ENCODE measurements around the gene LANCL2. TPM values are rescaled to one million over a fixed set of nuclear protein-coding genes. Genes with fewer than 3 reads are reported as not detected.
"Not testable (repeated sequence)": the region's sequence is repeated elsewhere in the genome, so short reads cannot be mapped to it uniquely, and the experiment has no call there.

The LANCL2 gene
- total RNA-seq, 1 experiment from 2014 or later: 23.4 TPM

- Histone ChIP-seq H3K27me3 (no peaks in the 10 kb centered on the region), H3K4me3 (no peak overlapping the region), H3K36me3 (0 out of 2 replicates have a peak, but pooled peaks cover 3% of the 10 kb centered on the region), H3K4me1 (peaks cover 8% of the 10 kb centered on the region; the same call in 1 of the 2 replicates), H3K27ac (no peak overlapping the region), H3K9me3 (replicated peaks) (no peaks in the 10 kb centered on the region)
- DNase-seq: no peak
Observed at GRCh38 chr7:55369427-55370400, 4.6 kb downstream of the LANCL2 start.

- Histone ChIP-seq H3K27me3 (no peaks in the 10 kb centered on the region), H3K27ac (no peak overlapping the region), H3K4me1 (no peaks in the 10 kb centered on the region), H3K9me3 (replicated peaks) (no peaks in the 10 kb centered on the region), H3K36me3 (0 out of 2 replicates have a peak, but pooled peaks cover 3% of the 10 kb centered on the region), H3K4me3 (no peak overlapping the region)
- DNase-seq: no peak
Observed at GRCh38 chr7:55374213-55374612, 9.1 kb downstream of the LANCL2 start.

- H3K27ac ChIP-seq: no peak overlapping the region
- no peak for DNase-seq
- no peaks in the 10 kb centered on the region for H3K4me1 ChIP-seq
- H3K9me3 ChIP-seq (replicated peaks): no peaks in the 10 kb centered on the region
- H3K4me3 ChIP-seq: no peak overlapping the region
- H3K27me3 ChIP-seq: no peaks in the 10 kb centered on the region
- 0 out of 2 replicates have a peak, but pooled peaks cover 3% of the 10 kb centered on the region for H3K36me3 ChIP-seq
Observed at GRCh38 chr7:55375237-55375636, 10.1 kb downstream of the LANCL2 start.

- H3K27ac ChIP-seq: no peak overlapping the region
Observed at GRCh38 chr7:55377162-55377817, 12.2 kb downstream of the LANCL2 start.

GRCh38 chr7:55379285-55379684 lies 14.1 kb downstream of the LANCL2 start:
- 0 out of 2 replicates have a peak, but pooled peaks cover 2% of the 10 kb centered on the region for H3K9me3 ChIP-seq (replicated peaks)
- no peak overlapping the region for H3K4me3 ChIP-seq
- H3K27me3 ChIP-seq: no peaks in the 10 kb centered on the region
- no peaks in the 10 kb centered on the region for H3K36me3 ChIP-seq
- no peaks in the 10 kb centered on the region for H3K4me1 ChIP-seq
- H3K27ac ChIP-seq: no peak overlapping the region
- no peak for DNase-seq

More at GRCh38 chr7:55377162-55377817, 12.2 kb downstream of the LANCL2 start:
- H3K4me3 ChIP-seq: no peak overlapping the region
- no peaks in the 10 kb centered on the region for H3K4me1 ChIP-seq
- H3K27me3 ChIP-seq: no peaks in the 10 kb centered on the region
- H3K36me3 ChIP-seq: 0 out of 2 replicates have a peak, but pooled peaks cover 3% of the 10 kb centered on the region
- no peak for DNase-seq
- H3K9me3 ChIP-seq (replicated peaks): 0 out of 2 replicates have a peak, but pooled peaks cover 2% of the 10 kb centered on the region

- H3K36me3 ChIP-seq: no peaks in the 10 kb centered on the region
Observed at GRCh38 chr7:55381189-55381588, 16.1 kb downstream of the LANCL2 start.

GRCh38 chr7:55381696-55382095 lies 16.6 kb downstream of the LANCL2 start:
- no peak for DNase-seq
- no peaks in the 10 kb centered on the region for H3K36me3 ChIP-seq
- peaks cover 13% of the 10 kb centered on the region for H3K9me3 ChIP-seq (replicated peaks)

More at GRCh38 chr7:55381189-55381588, 16.1 kb downstream of the LANCL2 start:
- no peak for DNase-seq
- Histone ChIP-seq H3K9me3 (replicated peaks) (peaks cover 8% of the 10 kb centered on the region; the same call in 1 of the 2 replicates), H3K27me3 (no peaks in the 10 kb centered on the region), H3K27ac (no peak overlapping the region), H3K4me3 (no peak overlapping the region), H3K4me1 (no peaks in the 10 kb centered on the region)

GRCh38 chr7:55382251-55382650 lies 17.1 kb downstream of the LANCL2 start:
- H3K27ac ChIP-seq: no peak overlapping the region
- H3K9me3 ChIP-seq (replicated peaks): peaks cover 19% of the 10 kb centered on the region
- no peak for DNase-seq
- no peak overlapping the region for H3K4me3 ChIP-seq
- H3K27me3 ChIP-seq: no peaks in the 10 kb centered on the region
- no peaks in the 10 kb centered on the region for H3K4me1 ChIP-seq
- no peaks in the 10 kb centered on the region for H3K36me3 ChIP-seq

More at GRCh38 chr7:55381696-55382095, 16.6 kb downstream of the LANCL2 start:
- Histone ChIP-seq H3K4me3 (no peak overlapping the region), H3K27ac (no peak overlapping the region), H3K27me3 (no peaks in the 10 kb centered on the region), H3K4me1 (no peaks in the 10 kb centered on the region)

GRCh38 chr7:55386541-55386940 lies 21.4 kb downstream of the LANCL2 start:
- DNase-seq: no peak
- Histone ChIP-seq H3K27ac (no peak overlapping the region), H3K27me3 (no peaks in the 10 kb centered on the region), H3K9me3 (replicated peaks) (peaks cover 31% of the 10 kb centered on the region), H3K4me3 (no peak overlapping the region), H3K4me1 (no peaks in the 10 kb centered on the region), H3K36me3 (no peaks in the 10 kb centered on the region)

- Histone ChIP-seq H3K9me3 (replicated peaks) (peaks cover 29% of the 10 kb centered on the region), H3K4me1 (no peaks in the 10 kb centered on the region), H3K36me3 (peaks cover under 1% of the 10 kb centered on the region), H3K4me3 (no peak overlapping the region), H3K27ac (no peak overlapping the region), H3K27me3 (no peaks in the 10 kb centered on the region)
- DNase-seq: peak in 1 of 2 experiments; percentile 66
Observed at GRCh38 chr7:55387062-55387965, 22.2 kb downstream of the LANCL2 start.

- Histone ChIP-seq H3K9me3 (replicated peaks) (no peaks in the 10 kb centered on the region), H3K36me3 (peaks cover 20% of the 10 kb centered on the region), H3K27me3 (no peaks in the 10 kb centered on the region), H3K27ac (no peak overlapping the region), H3K4me3 (no peak overlapping the region), H3K4me1 (no peaks in the 10 kb centered on the region)
- no peak for DNase-seq
Observed at GRCh38 chr7:55396233-55396785, 31.2 kb downstream of the LANCL2 start.

GRCh38 chr7:55397617-55398016 lies 32.5 kb downstream of the LANCL2 start:
- no peaks in the 10 kb centered on the region for H3K9me3 ChIP-seq (replicated peaks)
- H3K27ac ChIP-seq: no peak overlapping the region
- H3K4me1 ChIP-seq: no peaks in the 10 kb centered on the region
- H3K4me3 ChIP-seq: no peak overlapping the region
- peaks cover 16% of the 10 kb centered on the region for H3K36me3 ChIP-seq
- no peak for DNase-seq
- no peaks in the 10 kb centered on the region for H3K27me3 ChIP-seq

- no peak for DNase-seq
- peaks cover 20% of the 10 kb centered on the region for H3K36me3 ChIP-seq
- no peak overlapping the region for H3K27ac ChIP-seq
- H3K9me3 ChIP-seq (replicated peaks): no peaks in the 10 kb centered on the region
- H3K27me3 ChIP-seq: no peaks in the 10 kb centered on the region
- no peaks in the 10 kb centered on the region for H3K4me1 ChIP-seq
- H3K4me3 ChIP-seq: no peak overlapping the region
Observed at GRCh38 chr7:55400191-55400590, 35.1 kb downstream of the LANCL2 start.

GRCh38 chr7:55402506-55402905 lies 37.4 kb downstream of the LANCL2 start:
- H3K9me3 ChIP-seq (replicated peaks): not testable (repeated sequence)
- H3K36me3 ChIP-seq: peaks cover 30% of the 10 kb centered on the region

More at GRCh38 chr7:55402506-55402905, 37.4 kb downstream of the LANCL2 start:
- not testable (repeated sequence) for H3K4me3 ChIP-seq, H3K4me1 ChIP-seq, H3K27ac ChIP-seq, DNase-seq, H3K27me3 ChIP-seq
